Memory B cell (primary cell): ENCODE data around the gene ZNF225.

ENCODE experiments used
- ATAC-seq: fragments of 150-1000 bp; cut with Tn5 transposase; 2 replicates; pipeline ENCODE4 v1.10.0; 2021; ENCODE audit warnings: low read depth, mild to moderate bottlenecking, moderate library complexity
- DNase-seq, 2 donors: peaks; one replicate each; pipeline ENCODE4 v3.0.0; 2022; ENCODE audit warnings: low spot score in 2 of 2
- H3K27ac Mint-ChIP-seq: one replicate; pipeline ENCODE4 v1.8.0; 2022; ENCODE audit warnings: mild to moderate bottlenecking, moderate library complexity, mixed read lengths
- H3K27me3 Mint-ChIP-seq: one replicate; pipeline ENCODE4 v1.8.0; 2022; ENCODE audit warnings: mixed read lengths
- H3K36me3 Mint-ChIP-seq: one replicate; pipeline ENCODE4 v1.8.0; 2022; ENCODE audit warnings: mild to moderate bottlenecking, mixed read lengths
- H3K4me1 Mint-ChIP-seq: one replicate; pipeline ENCODE4 v1.8.0; 2022; ENCODE audit warnings: mixed read lengths
- H3K4me3 Mint-ChIP-seq: one replicate; pipeline ENCODE4 v1.8.0; 2022; ENCODE audit warnings: mild to moderate bottlenecking, moderate library complexity, mixed read lengths
- H3K9me3 Mint-ChIP-seq: one replicate; pipeline ENCODE4 v1.8.0; 2022; ENCODE audit warnings: mixed read lengths

Gene ZNF225

GRCh38 chr19:44113138-44113783 is at the start of gene ZNF225:
ZNF225 (plus strand) TSS chr19:44113399; CDS start chr19:44115828, 2,429 bp downstream.
- Mint-ChIP-seq H3K9me3 (peaks cover 7% of the 10 kb centered on the region), H3K36me3 (peaks cover 20% of the 10 kb centered on the region), H3K27me3 (no peaks in the 10 kb centered on the region), H3K27ac (peak within 1 kb of the TSS; percentile 83), H3K4me3 (peak within 1 kb of the TSS; percentile 98), H3K4me1 (peaks cover 17% of the 10 kb centered on the region)
- DNase-seq = peak; percentile 60 to 69
- peak; percentile 98 for ATAC-seq

- H3K9me3 Mint-ChIP-seq = peaks cover 20% of the 10 kb centered on the region
- peaks cover 34% of the 10 kb centered on the region for H3K36me3 Mint-ChIP-seq
- peaks cover 5% of the 10 kb centered on the region for H3K4me1 Mint-ChIP-seq
- DNase-seq (no peak), ATAC-seq (no peak)
- no peak overlapping the region for H3K4me3 Mint-ChIP-seq
- peaks cover 5% of the 10 kb centered on the region for H3K27me3 Mint-ChIP-seq
- no peak overlapping the region for H3K27ac Mint-ChIP-seq
Measured at GRCh38 chr19:44066305-44066704, 46.9 kb upstream of the ZNF225 start.

GRCh38 chr19:44069415-44069814 is 43.8 kb upstream of the ZNF225 start:
- Mint-ChIP-seq H3K4me3 (no peak overlapping the region), H3K27me3 (peaks cover 5% of the 10 kb centered on the region), H3K9me3 (peaks cover 22% of the 10 kb centered on the region), H3K4me1 (peaks cover 20% of the 10 kb centered on the region), H3K27ac (no peak overlapping the region), H3K36me3 (peaks cover 22% of the 10 kb centered on the region)
- ATAC-seq (no peak), DNase-seq (no peak)

GRCh38 chr19:44071824-44072542 is 41.2 kb upstream of the ZNF225 start, which contains the start of gene ZNF284:
ZNF284 (plus strand) TSS chr19:44072159; CDS start chr19:44076390, 4,231 bp downstream.
- H3K36me3 Mint-ChIP-seq = peaks cover 15% of the 10 kb centered on the region
- peaks cover 14% of the 10 kb centered on the region for H3K9me3 Mint-ChIP-seq
- DNase-seq (peak; percentile 42 to 63), ATAC-seq (peak; percentile 96)
- peak within 1 kb of the TSS; percentile 75 for H3K27ac Mint-ChIP-seq
- peaks cover 5% of the 10 kb centered on the region for H3K27me3 Mint-ChIP-seq
- peak within 1 kb of the TSS; percentile 94 for H3K4me3 Mint-ChIP-seq
- H3K4me1 Mint-ChIP-seq = peaks cover 20% of the 10 kb centered on the region

GRCh38 chr19:44072543-44073401 is 40.4 kb upstream of the ZNF225 start:
- no peak for ATAC-seq
- Mint-ChIP-seq H3K4me1 (peaks cover 20% of the 10 kb centered on the region), H3K36me3 (peaks cover 17% of the 10 kb centered on the region), H3K27ac (peak overlapping the region; percentile 75), H3K9me3 (peaks cover 12% of the 10 kb centered on the region), H3K27me3 (peaks cover 3% of the 10 kb centered on the region), H3K4me3 (peak overlapping the region; percentile 94)
- DNase-seq = no peak

- no peaks in the 10 kb centered on the region for H3K27me3 Mint-ChIP-seq
- peaks cover 15% of the 10 kb centered on the region for H3K4me1 Mint-ChIP-seq
Measured at GRCh38 chr19:44076325-44076724, 36.9 kb upstream of the ZNF225 start.

GRCh38 chr19:44092108-44092507 is 21.1 kb upstream of the ZNF225 start:
- H3K27ac Mint-ChIP-seq = no peak overlapping the region
- DNase-seq (no peak), ATAC-seq (no peak)
- H3K4me3 Mint-ChIP-seq = no peak overlapping the region
- H3K27me3 Mint-ChIP-seq = no peaks in the 10 kb centered on the region
- peaks cover 3% of the 10 kb centered on the region for H3K9me3 Mint-ChIP-seq
- H3K36me3 Mint-ChIP-seq = peaks cover 12% of the 10 kb centered on the region
- H3K4me1 Mint-ChIP-seq = peaks cover 10% of the 10 kb centered on the region

More at GRCh38 chr19:44076325-44076724, 36.9 kb upstream of the ZNF225 start:
- DNase-seq (no peak), ATAC-seq (no peak)
- Mint-ChIP-seq H3K4me3 (no peak overlapping the region), H3K9me3 (peaks cover 2% of the 10 kb centered on the region), H3K36me3 (peaks cover 26% of the 10 kb centered on the region), H3K27ac (no peak overlapping the region)

- ATAC-seq (peak; percentile 85), DNase-seq (peak; percentile 61 to 64)
- H3K36me3 Mint-ChIP-seq = peaks cover 24% of the 10 kb centered on the region
- H3K4me1 Mint-ChIP-seq = peaks cover 11% of the 10 kb centered on the region
- peak within 1 kb of the TSS; percentile 95 for H3K4me3 Mint-ChIP-seq
- H3K27ac Mint-ChIP-seq = peak within 1 kb of the TSS; percentile 79
- peaks cover 4% of the 10 kb centered on the region for H3K9me3 Mint-ChIP-seq
- no peaks in the 10 kb centered on the region for H3K27me3 Mint-ChIP-seq
Measured at GRCh38 chr19:44093931-44094765, 19.1 kb upstream of the ZNF225 start, which contains the start of gene ZNF224. ZNF224 (plus strand) TSS chr19:44094361; CDS start chr19:44097874, 3,513 bp downstream.

GRCh38 chr19:44107751-44108150 is 5.4 kb upstream of the ZNF225 start:
- Mint-ChIP-seq H3K36me3 (peaks cover 49% of the 10 kb centered on the region), H3K27ac (no peak overlapping the region), H3K9me3 (peaks cover 22% of the 10 kb centered on the region), H3K27me3 (no peaks in the 10 kb centered on the region), H3K4me3 (no peak overlapping the region), H3K4me1 (peaks cover 3% of the 10 kb centered on the region)
- ATAC-seq = no peak
- DNase-seq = no peak

GRCh38 chr19:44109458-44109857 is 3.7 kb upstream of the ZNF225 start:
- DNase-seq = no peak
- Mint-ChIP-seq H3K4me1 (peaks cover 13% of the 10 kb centered on the region), H3K36me3 (peaks cover 35% of the 10 kb centered on the region), H3K27ac (no peak overlapping the region), H3K9me3 (peaks cover 20% of the 10 kb centered on the region), H3K27me3 (no peaks in the 10 kb centered on the region), H3K4me3 (no peak overlapping the region)
- no peak for ATAC-seq

GRCh38 chr19:44111910-44112463 is 1.2 kb upstream of the ZNF225 start:
- no peak for ATAC-seq
- DNase-seq = no peak
- Mint-ChIP-seq H3K9me3 (peaks cover 15% of the 10 kb centered on the region), H3K27me3 (no peaks in the 10 kb centered on the region), H3K36me3 (peaks cover 24% of the 10 kb centered on the region), H3K27ac (no peak overlapping the region), H3K4me3 (peak overlapping the region; percentile 65), H3K4me1 (peaks cover 17% of the 10 kb centered on the region)

- Mint-ChIP-seq H3K27ac (peak overlapping the region; percentile 83), H3K4me1 (peaks cover 17% of the 10 kb centered on the region), H3K4me3 (peak overlapping the region; percentile 98), H3K27me3 (no peaks in the 10 kb centered on the region), H3K9me3 (peaks cover 11% of the 10 kb centered on the region), H3K36me3 (peaks cover 21% of the 10 kb centered on the region)
- DNase-seq = no peak
- ATAC-seq = no peak
Measured at GRCh38 chr19:44112802-44113137, 429 bp upstream of the ZNF225 start.
